ENCODE measurements around the gene SCGB3A2. TPM values are rescaled to one million over a fixed set of nuclear protein-coding genes. Genes with fewer than 3 reads are reported as not detected.

SCGB3A2 gene
- total and polyA plus RNA-seq, 2 of the 8 experiments (the other 6 are each of a cell fraction or from before 2014, with no cell fraction given): 47.1 to 63.6 TPM

GRCh38 chr5:147895864-147896263 lies 17.4 kb downstream of the SCGB3A2 start:
- Histone ChIP-seq H2BK120ac (replicated peaks; ENCODE audit: low read depth, low read length) (no peak overlapping the region), H3K4me1 (replicated peaks in 1 of 4; ENCODE audit: control insufficient read depth in 3 of 4, insufficient read depth in 4 of 4, low read length in 3 of 4) (peaks cover 0 to 4% (median 2%) of the 10 kb centered on the region in 4 experiments; a peak in 3 of 7 replicates), H3K23ac (ENCODE audit: insufficient read length) (no peak overlapping the region), H3K9ac (replicated peaks in 1 of 4; ENCODE audit: extremely low read depth in 1 of 4, low read depth in 3 of 4, low read length in 3 of 4) (no peak overlapping the region), H2BK20ac (ENCODE audit: low read length) (no peak overlapping the region), H3K9me3 (ENCODE audit: insufficient read depth in 2 of 2, low read depth in 1 of 2, low read length in 1 of 2) (no peaks in the 10 kb centered on the region), H2AFZ (ENCODE audit: low read length) (no peak overlapping the region), H2BK15ac (ENCODE audit: low read length) (no peak overlapping the region), H3K27ac (ENCODE audit: low read depth, low read length) (no peak overlapping the region), H2AK5ac (ENCODE audit: low read depth, low read length) (no peak overlapping the region), H4K5ac (ENCODE audit: insufficient read length, low read depth, low read length) (no peak overlapping the region), H3K56ac (replicated peaks; ENCODE audit: insufficient read length, low read depth, low read length) (no peak overlapping the region), H2BK5ac (ENCODE audit: low read depth, low read length) (peak overlapping the region; percentile 7; the same call in 1 of the 2 replicates), H2BK12ac (ENCODE audit: low read depth, low read length) (no peak overlapping the region), H3K4me2 (ENCODE audit: insufficient read depth in 1 of 2, low read depth in 2 of 2, low read length in 2 of 2) (no peak overlapping the region), H3K23me2 (ENCODE audit: low read depth, low read length) (no peaks in the 10 kb centered on the region), H3K18ac (ENCODE audit: extremely low read depth, low read length) (no peak overlapping the region), H4K8ac (ENCODE audit: extremely low read depth, insufficient read depth, low read length) (no peak overlapping the region), H3K79me1 (ENCODE audit: low read depth, low read length) (no peaks in the 10 kb centered on the region), H3K36me3 (ENCODE audit: control insufficient read depth in 2 of 4, insufficient read depth in 4 of 4, low read length in 3 of 4) (no peaks in the 10 kb centered on the region), H4K91ac (replicated peaks; ENCODE audit: insufficient read length, low read length) (no peak overlapping the region), H4K20me1 (replicated peaks in 1 of 2; ENCODE audit: control insufficient read depth in 1 of 2, insufficient read depth in 2 of 2, low read length in 2 of 2) (no peaks in the 10 kb centered on the region), H3K14ac (ENCODE audit: insufficient read length) (no peak overlapping the region), H3K4ac (replicated peaks; ENCODE audit: insufficient read length, low read depth, low read length) (no peak overlapping the region), H3K27me3 (replicated peaks in 1 of 4; ENCODE audit: control insufficient read depth in 3 of 4, extremely low read depth in 1 of 4, insufficient read depth in 3 of 4, low read length in 3 of 4) (peaks cover 0 to 1% (median 0%) of the 10 kb centered on the region in 4 experiments; a peak in 1 of 7 replicates), H3K4me3 (ENCODE audit: extremely low read depth in 1 of 4, insufficient read depth in 2 of 4, low read depth in 3 of 4, low read length in 4 of 4) (no peak overlapping the region), H3K79me2 (ENCODE audit: control insufficient read depth in 1 of 2, insufficient read depth in 2 of 2, low read length in 2 of 2) (no peaks in the 10 kb centered on the region)
- CTCF ChIA-PET (ENCODE audit: partially characterized antibody): interaction anchor here (1.1 kb wide), 1 partner anchor 16 kb away, joined by 4 read pairs; no protein-coding TSS in a partner anchor
- POLR2A ChIA-PET (ENCODE audit: partially characterized antibody): interaction anchor here (0.6 to 2.2 kb wide), 10 partner anchors 11 to 48 kb away, joined by 3 to 8 read pairs (median 4); partner anchors contain the start of gene SCGB3A2
- FAIRE-seq (no peak), DNase-seq (ENCODE audit: low read depth in 1 of 2, low spot score in 2 of 2) (no peak)
- 93% methylated on average over 1 of the region's 1 CpG; no CpG with 5 or more reads in 1 of the 2 experiments for WGBS, 2 experiments (ENCODE audit: extremely low coverage in 1 of 2, insufficient coverage in 1 of 2, insufficient read length in 1 of 2, insufficient replicate concordance in 2 of 2, low coverage in 1 of 2, low lambda C conversion rate in 2 of 2, missing lambda C conversion rate in 1 of 2)
- no peak for TF ChIP-seq EP300 (IDR thresholded peaks at IDR 0.05; ENCODE audit: borderline replicate concordance in 1 of 2, low read depth in 2 of 2, low read length in 2 of 2)
- TF ChIP-seq SIRT6 (IDR thresholded peaks at IDR 0.05; ENCODE audit: low read length): no peak
- TF ChIP-seq SP2 (IDR thresholded peaks at IDR 0.05; ENCODE audit: low read length): no peak
- TF ChIP-seq POU5F1 (IDR thresholded peaks at IDR 0.05; ENCODE audit: low read depth, low read length): no peak
- TF ChIP-seq RNF2 (IDR thresholded peaks at IDR 0.05; ENCODE audit: borderline replicate concordance, low read depth, low read length, missing control alignments, poor library complexity, severe bottlenecking): no peak
- no peak for TF ChIP-seq GTF2F1 (IDR thresholded peaks at IDR 0.05; ENCODE audit: borderline replicate concordance, low read depth, low read length)
- TF ChIP-seq CHD1 (IDR thresholded peaks at IDR 0.05; ENCODE audit: low read depth, low read length): no peak
- no peak for TF ChIP-seq TCF12 (IDR thresholded peaks at IDR 0.05; ENCODE audit: low read depth, low read length)
- TF ChIP-seq JUND (IDR thresholded peaks at IDR 0.05; ENCODE audit: low read length): no peak
- TF ChIP-seq ATF2 (IDR thresholded peaks at IDR 0.05; ENCODE audit: low read length): no peak
- no peak for TF ChIP-seq RXRA (IDR thresholded peaks at IDR 0.05; ENCODE audit: insufficient read depth, low read depth, low read length)
